CD4-positive, alpha-beta memory T cell (primary cell): ENCODE data around the gene C1QL4. TPM values are rescaled to one million over a fixed set of nuclear protein-coding genes. Genes with fewer than 3 reads are reported as not detected.
"Not testable (repeated sequence)": the region's sequence is repeated elsewhere in the genome, so short reads cannot be mapped to it uniquely, and the experiment has no call there.

Source experiments
- CTCF ChIA-PET: fragments of 350-600 bp; sonication (Branson Sonifier 250); formaldehyde crosslinking; loops from one replicate; lab custom pipeline; 2021; ENCODE audit warnings: inconsistent platforms; ENCODE audit not compliant: partially characterized antibody; lab: Charles Lee
- POLR2A ChIA-PET: fragments of 350-600 bp; sonication (Branson Sonifier 250); formaldehyde crosslinking; loops from one replicate; lab custom pipeline; 2021; ENCODE audit not compliant: partially characterized antibody; lab: Charles Lee
- DNase-seq, 5 donors: peaks; one replicate each; pipeline versions ENCODE4 v3.0.0 to v3.0.0-alpha.2; 2020 to 2022; ENCODE audit warnings: mixed read lengths in 1 of 5
- H3K27ac ChIP-seq: one replicate; pipeline ENCODE4 v1.7.0; 2013; ENCODE audit warnings: low read depth, low read length
- H3K27me3 ChIP-seq: 2 replicates; pipeline ENCODE4 v1.7.0; 2013; ENCODE audit warnings: mild to moderate bottlenecking, low read length, moderate library complexity; ENCODE audit not compliant: insufficient read depth
- H3K36me3 ChIP-seq: 2 replicates; pipeline ENCODE4 v1.7.0; 2013; ENCODE audit warnings: mild to moderate bottlenecking, low read length, moderate library complexity; ENCODE audit not compliant: insufficient read depth
- H3K4me1 ChIP-seq: 2 replicates; pipeline ENCODE4 v1.7.0; 2013; ENCODE audit warnings: mild to moderate bottlenecking, low read length, moderate library complexity; ENCODE audit not compliant: insufficient read depth
- H3K4me3 ChIP-seq, 2 donors: one replicate each; pipeline ENCODE4 v1.7.0; 2013; ENCODE audit warnings: low read length in 2 of 2, mild to moderate bottlenecking in 1 of 2
- H3K9me3 ChIP-seq, 2 donors: one replicate each; pipeline ENCODE4 v1.7.0; 2013; ENCODE audit warnings: low read length in 2 of 2, control low read depth in 1 of 2; ENCODE audit not compliant: control insufficient read depth in 1 of 2
- H3K27ac Mint-ChIP-seq, 7 donors: one replicate each; pipeline ENCODE4 v1.8.0; 2020 to 2021; ENCODE audit warnings: mixed read lengths in 7 of 7, mild to moderate bottlenecking in 6 of 7, inconsistent platforms in 3 of 7, moderate library complexity in 3 of 7
- H3K27me3 Mint-ChIP-seq, 2 donors: one replicate each; pipeline ENCODE4 v1.8.0; 2020 to 2021; ENCODE audit warnings: mixed read lengths in 2 of 2
- H3K36me3 Mint-ChIP-seq, 2 donors: one replicate each; pipeline ENCODE4 v1.8.0; 2020 to 2021; ENCODE audit warnings: mixed read lengths in 2 of 2, inconsistent platforms in 1 of 2, mild to moderate bottlenecking in 1 of 2
- H3K4me1 Mint-ChIP-seq, 4 donors: one replicate each; pipeline ENCODE4 v1.8.0; 2020 to 2021; ENCODE audit warnings: mixed read lengths in 4 of 4, mild to moderate bottlenecking in 1 of 4
- H3K4me3 Mint-ChIP-seq, 8 donors: one replicate each; pipeline ENCODE4 v1.8.0; 2020 to 2021; ENCODE audit warnings: mixed read lengths in 8 of 8, mild to moderate bottlenecking in 7 of 8, moderate library complexity in 6 of 8, inconsistent platforms in 3 of 8
- H3K9me3 Mint-ChIP-seq, 8 donors: one replicate each; pipeline ENCODE4 v1.8.0; 2020 to 2021; ENCODE audit warnings: mixed read lengths in 8 of 8, mild to moderate bottlenecking in 5 of 8, inconsistent platforms in 3 of 8, moderate library complexity in 1 of 8
- intact Hi-C: fragments of 100-400 bp; cut with micrococcal nuclease; formaldehyde crosslinking; loops from one replicate; pipeline ENCODE4 v1.15.1; 2023
- polyA plus RNA-seq, 2 donors: library from polyadenylated mRNA; unstranded; fragments of 300-500 nt; fragmentation: Illumina TruSeq; gene quantifications; one replicate each; pipeline ENCODE4 v1.2.3, GENCODE V29; 2021
- total RNA-seq, 2 experiments: library from RNA; stranded (reverse); gene quantifications; one replicate each; pipeline ENCODE4 v1.2.3, GENCODE V29; 2021

C1QL4 gene
- total and polyA plus RNA-seq, 4 experiments from 2014 or later: not detected

GRCh38 chr12:49284672-49285071 lies 52.3 kb downstream of the C1QL4 start:
- Mint-ChIP-seq H3K4me3 (no peak overlapping the region), H3K36me3 (no peaks in the 10 kb centered on the region), H3K4me1 (peaks cover 0 to 4% (median 2%) of the 10 kb centered on the region in 4 donors), H3K27me3 (peaks cover 19 to 29% of the 10 kb centered on the region in 2 donors), H3K9me3 (no peaks in the 10 kb centered on the region), H3K27ac (no peak overlapping the region)
- ChIA-PET POLR2A (no interaction called here), CTCF (interaction anchor here (0.9 to 3.9 kb wide), 5 partner anchors 10 to 229 kb away, joined by 3 to 17 read pairs (median 5); partner anchors contain the start of genes DNAJC22 and PRPH)
- no peak overlapping the region for H3K27ac ChIP-seq
- no peaks in the 10 kb centered on the region for H3K27me3 ChIP-seq
- no peaks in the 10 kb centered on the region for H3K9me3 ChIP-seq
- intact Hi-C loops: no loop called here
- H3K36me3 ChIP-seq: no peaks in the 10 kb centered on the region
- H3K4me3 ChIP-seq: no peak overlapping the region
- H3K4me1 ChIP-seq: no peaks in the 10 kb centered on the region
- DNase-seq: no peak

GRCh38 chr12:49283541-49284429 lies 53.2 kb downstream of the C1QL4 start:
- Mint-ChIP-seq H3K36me3 (no peaks in the 10 kb centered on the region), H3K4me1 (peaks cover 0 to 4% (median 2%) of the 10 kb centered on the region in 4 donors), H3K9me3 (no peaks in the 10 kb centered on the region), H3K27me3 (peaks cover 19 to 26% of the 10 kb centered on the region in 2 donors), H3K27ac (no peak overlapping the region), H3K4me3 (no peak overlapping the region)
- no peak for DNase-seq
- POLR2A ChIA-PET: interaction anchor here (0.5 to 0.6 kb wide), 2 partner anchors 17 to 60 kb away, joined by 3 to 6 read pairs; no protein-coding TSS in a partner anchor
- Histone ChIP-seq H3K9me3 (no peaks in the 10 kb centered on the region), H3K27me3 (no peaks in the 10 kb centered on the region), H3K27ac (no peak overlapping the region), H3K36me3 (no peaks in the 10 kb centered on the region), H3K4me1 (no peaks in the 10 kb centered on the region), H3K4me3 (no peak overlapping the region)
- intact Hi-C loops: no loop called here
- CTCF ChIA-PET: interaction anchor here (0.9 to 3.9 kb wide), 4 partner anchors 59 to 230 kb away, joined by 3 to 17 read pairs (median 4); partner anchors contain the start of gene DNAJC22

GRCh38 chr12:49282740-49283375 lies 54.1 kb downstream of the C1QL4 start:
- H3K36me3 Mint-ChIP-seq, H3K4me1 ChIP-seq: not testable (repeated sequence)

More at GRCh38 chr12:49282740-49283375, 54.1 kb downstream of the C1QL4 start:
- H3K27ac ChIP-seq, H3K27me3 ChIP-seq, intact Hi-C loops, H3K9me3 ChIP-seq, POLR2A ChIA-PET, H3K27ac Mint-ChIP-seq, H3K9me3 Mint-ChIP-seq, H3K4me3 Mint-ChIP-seq, H3K36me3 ChIP-seq, DNase-seq, H3K4me3 ChIP-seq, H3K4me1 Mint-ChIP-seq: not testable (repeated sequence)
- H3K27me3 Mint-ChIP-seq: peaks cover 13 to 19% of the 10 kb centered on the region in 2 donors
- CTCF ChIA-PET: interaction anchor here (0.6 to 1.6 kb wide), 3 partner anchors 22 to 230 kb away, joined by 3 read pairs; no protein-coding TSS in a partner anchor

Other genes starting within 250 kb of the C1QL4 start
- under 1 TPM; 0.35 to 0.44 TPM for gene DHH, start 242.4 kb downstream of the C1QL4 start, total RNA-seq
- gene DHH, start 242.4 kb downstream of the C1QL4 start, polyA plus RNA-seq: not detected
- gene LMBR1L, start 226.3 kb downstream of the C1QL4 start, total RNA-seq: 100 to 1,000 TPM; 222 to 226 TPM
- 10 to 100 TPM; 35.9 to 46.5 TPM for gene LMBR1L, start 226.3 kb downstream of the C1QL4 start, polyA plus RNA-seq
- 100 to 1,000 TPM; 332 to 361 TPM for gene TUBA1B, start 205.8 kb downstream of the C1QL4 start, total RNA-seq
- gene TUBA1B, start 205.8 kb downstream of the C1QL4 start, polyA plus RNA-seq: 100 to 1,000 TPM; 411 to 573 TPM
- 100 to 1,000 TPM in 1 of 2 experiments, 10 to 100 TPM in 1; 97.5 to 102 TPM for gene TUBA1A, start 148.1 kb downstream of the C1QL4 start, total RNA-seq
- 100 to 1,000 TPM; 164 to 315 TPM for gene TUBA1A, start 148.1 kb downstream of the C1QL4 start, polyA plus RNA-seq
- gene TUBA1C, start 72.1 kb downstream of the C1QL4 start, total RNA-seq: 10 to 100 TPM; 50.6 to 51.2 TPM
- gene TUBA1C, start 72.1 kb downstream of the C1QL4 start, polyA plus RNA-seq: 10 to 100 TPM; 55.6 to 58.0 TPM
- under 1 TPM in 1 of 2 experiments, not detected in 1; 0.39 TPM for gene PRPH, start 42.0 kb downstream of the C1QL4 start, total RNA-seq
- under 1 TPM in 1 of 2 donors, not detected in 1; 0.87 TPM for gene PRPH, start 42.0 kb downstream of the C1QL4 start, polyA plus RNA-seq
- gene TROAP, start 13.9 kb downstream of the C1QL4 start, total RNA-seq: under 1 TPM; 0.26 to 0.80 TPM
- gene TROAP, start 13.9 kb downstream of the C1QL4 start, polyA plus RNA-seq: under 1 TPM in 1 of 2 donors, not detected in 1; 0.63 TPM
- gene DNAJC22, start 9.7 kb upstream of the C1QL4 start, total RNA-seq: not detected
- not detected for gene DNAJC22, start 9.7 kb upstream of the C1QL4 start, polyA plus RNA-seq
- 1 to 10 TPM; 4.9 to 7.8 TPM for gene SPATS2, start 30.3 kb upstream of the C1QL4 start, total RNA-seq
- gene SPATS2, start 30.3 kb upstream of the C1QL4 start, polyA plus RNA-seq: 1 to 10 TPM; 4.3 to 5.2 TPM
- 1 to 10 TPM; 1.3 to 2.4 TPM for gene KCNH3, start 201.8 kb upstream of the C1QL4 start, total RNA-seq
- 1 to 10 TPM in 1 of 2 donors, under 1 TPM in 1; 0.97 to 1.5 TPM for gene KCNH3, start 201.8 kb upstream of the C1QL4 start, polyA plus RNA-seq
- gene MCRS1, start 231.0 kb upstream of the C1QL4 start, total RNA-seq: 10 to 100 TPM; 77.0 to 78.4 TPM
- 10 to 100 TPM; 58.0 to 59.6 TPM for gene MCRS1, start 231.0 kb upstream of the C1QL4 start, polyA plus RNA-seq